Breast epithelium (tissue), 4 donors: ENCODE data around the gene MEIKIN. TPM values are rescaled to one million over a fixed set of nuclear protein-coding genes. Genes with fewer than 3 reads are reported as not detected.

Source experiments
- DNase-seq, 2 donors: peaks; one replicate each; pipeline ENCODE4 v3.0.0-alpha.2; 2019; ENCODE audit warnings: low spot score in 2 of 2
- H3K27ac ChIP-seq, 2 donors: fragments of 200-600 bp; sonication (generic) in 1 of 2; one replicate each; pipeline ENCODE4 v1.5.1; 2016 to 2019; ENCODE audit warnings: mild to moderate bottlenecking in 1 of 2
- H3K27me3 ChIP-seq, 2 donors: fragments of 200-600 bp; sonication (generic) in 1 of 2; one replicate each; pipeline versions ENCODE4 v1.5.1 to v1.6.0; 2017 to 2019; ENCODE audit warnings: control low read depth in 1 of 2, mild to moderate bottlenecking in 1 of 2
- H3K36me3 ChIP-seq: fragments of 200-600 bp; one replicate; pipeline ENCODE4 v1.5.1; 2019
- H3K4me1 ChIP-seq, 2 donors: fragments of 200-600 bp; sonication (generic); one replicate each; pipeline ENCODE4 v1.5.1; 2016 to 2019; ENCODE audit warnings: control low read depth in 1 of 2
- H3K4me3 ChIP-seq, 3 donors: fragments of 200-600 bp; sonication (generic); 1 replicate in 2 of 3; 2 replicates in 1 of 3; pipeline ENCODE4 v1.5.1; 2016 to 2019; ENCODE audit warnings: mild to moderate bottlenecking in 3 of 3, moderate library complexity in 2 of 3
- H3K9me3 ChIP-seq, 2 donors: fragments of 200-600 bp; sonication (generic) in 1 of 2; one replicate each; pipeline ENCODE4 v1.5.1; 2016 to 2019; ENCODE audit warnings: control low read depth in 1 of 2
- POLR2A ChIP-seq: fragments of 450-650 bp; IDR thresholded peaks from one replicate; pipeline ENCODE4 v1.6.1; 2016; ENCODE audit warnings: antibody characterized with exemption, mild to moderate bottlenecking, moderate library complexity
- POLR2AphosphoS5 ChIP-seq, 3 donors: sonication (generic); formaldehyde crosslinking; IDR thresholded peaks; one replicate each; pipeline ENCODE4 v1.6.1; 2017; ENCODE audit warnings: antibody characterized with exemption in 3 of 3
- intact Hi-C: fragments of 100-400 bp; cut with DNase I; formaldehyde crosslinking; loops from one replicate; pipeline ENCODE4 v1.15.1; 2023; ENCODE audit warnings: low total_unique reads
- total RNA-seq, 3 donors: library from RNA; depleted of rRNA; stranded (reverse); fragments of >200 nt; gene quantifications; one replicate each; pipeline ENCODE4 v1.1.0, GENCODE V29; 2016
- TF ChIP-seq, protein P1 (sequence below), 3 donors: fragments of 450-650 bp; IDR thresholded peaks; one replicate each; pipeline ENCODE4 v1.5.1; 2016 to 2017; ENCODE audit warnings: antibody characterized with exemption in 3 of 3, mild to moderate bottlenecking in 3 of 3, moderate library complexity in 3 of 3

Gene MEIKIN
- total RNA-seq, 3 donors from 2014 or later, result not detected

DNA sequence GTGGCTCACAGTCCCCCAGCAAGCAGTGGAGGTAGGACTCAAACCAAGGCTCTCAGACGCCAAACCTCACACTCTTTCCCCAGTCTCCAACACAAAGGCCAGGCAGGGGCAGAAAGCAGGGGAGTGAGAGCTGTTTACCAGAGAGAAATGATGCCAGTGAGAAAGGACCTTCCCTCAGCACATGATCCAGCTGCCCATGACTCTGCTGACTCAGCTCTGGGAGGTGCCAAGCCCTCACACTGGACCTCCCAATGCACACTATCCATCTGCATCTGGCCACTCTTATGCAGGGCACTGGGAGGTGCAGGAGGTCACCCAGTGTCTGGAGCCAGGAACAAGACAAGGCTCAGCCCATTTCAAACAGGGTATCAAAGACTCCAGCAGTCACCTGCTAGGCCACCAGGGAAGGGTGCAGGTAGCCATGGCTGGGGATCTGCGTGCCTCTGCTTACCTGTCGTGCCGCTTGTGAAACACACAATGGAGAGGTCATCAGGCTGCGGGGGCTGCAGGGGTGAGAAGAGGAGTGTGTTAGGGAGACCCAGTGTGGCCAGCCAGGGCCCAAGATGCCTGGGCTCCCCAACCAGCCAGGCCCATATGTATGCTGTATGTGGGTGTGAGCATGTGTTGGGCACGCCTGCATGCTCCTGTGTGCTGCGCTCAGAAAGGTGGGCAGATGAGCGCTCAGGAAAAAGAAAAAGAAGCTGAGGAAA is 39.6 kb upstream of the MEIKIN start:
- intact Hi-C loops, result no loop called here
- H3K9me3 ChIP-seq, result no peaks in the 10 kb centered on the region
- H3K36me3 ChIP-seq, result no peaks in the 10 kb centered on the region
- no peaks in the 10 kb centered on the region for H3K4me1 ChIP-seq
- no peak overlapping the region for H3K4me3 ChIP-seq
- no peak for DNase-seq
- no peak overlapping the region for H3K27ac ChIP-seq
- TF ChIP-seq POLR2AphosphoS5 (IDR thresholded peaks at IDR 0.05), result no peak
- no peak for TF ChIP-seq POLR2A
- TF ChIP-seq, protein P1, sequence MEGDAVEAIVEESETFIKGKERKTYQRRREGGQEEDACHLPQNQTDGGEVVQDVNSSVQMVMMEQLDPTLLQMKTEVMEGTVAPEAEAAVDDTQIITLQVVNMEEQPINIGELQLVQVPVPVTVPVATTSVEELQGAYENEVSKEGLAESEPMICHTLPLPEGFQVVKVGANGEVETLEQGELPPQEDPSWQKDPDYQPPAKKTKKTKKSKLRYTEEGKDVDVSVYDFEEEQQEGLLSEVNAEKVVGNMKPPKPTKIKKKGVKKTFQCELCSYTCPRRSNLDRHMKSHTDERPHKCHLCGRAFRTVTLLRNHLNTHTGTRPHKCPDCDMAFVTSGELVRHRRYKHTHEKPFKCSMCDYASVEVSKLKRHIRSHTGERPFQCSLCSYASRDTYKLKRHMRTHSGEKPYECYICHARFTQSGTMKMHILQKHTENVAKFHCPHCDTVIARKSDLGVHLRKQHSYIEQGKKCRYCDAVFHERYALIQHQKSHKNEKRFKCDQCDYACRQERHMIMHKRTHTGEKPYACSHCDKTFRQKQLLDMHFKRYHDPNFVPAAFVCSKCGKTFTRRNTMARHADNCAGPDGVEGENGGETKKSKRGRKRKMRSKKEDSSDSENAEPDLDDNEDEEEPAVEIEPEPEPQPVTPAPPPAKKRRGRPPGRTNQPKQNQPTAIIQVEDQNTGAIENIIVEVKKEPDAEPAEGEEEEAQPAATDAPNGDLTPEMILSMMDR (IDR thresholded peaks at IDR 0.05), result no peak
- no peaks in the 10 kb centered on the region for H3K27me3 ChIP-seq

DNA sequence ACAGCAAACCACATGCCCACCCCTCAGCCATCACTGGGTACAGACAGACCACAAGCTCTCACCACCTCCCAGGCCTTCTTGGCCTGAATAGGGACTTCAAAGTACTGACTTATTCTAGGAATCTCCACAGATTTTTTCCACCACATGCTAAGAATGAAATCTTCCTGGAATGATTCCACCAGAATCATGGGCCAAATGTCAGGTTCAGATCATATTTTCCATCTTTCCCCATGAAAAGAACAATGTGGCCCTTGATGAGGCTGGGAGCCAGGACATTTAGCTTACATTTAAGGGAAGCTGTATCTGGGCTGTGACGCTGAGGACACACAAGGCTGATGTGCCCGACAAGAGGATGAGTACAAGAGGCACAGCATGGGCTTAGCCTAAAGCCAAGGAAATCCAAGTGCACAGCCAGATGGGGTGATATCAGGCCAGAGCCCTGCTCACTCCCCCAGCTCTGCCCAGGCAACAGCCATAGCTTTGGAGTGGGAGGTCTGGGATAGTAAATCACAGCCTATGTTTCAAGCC is 37.8 kb upstream of the MEIKIN start:
- intact Hi-C loops, result no loop called here

DNA sequence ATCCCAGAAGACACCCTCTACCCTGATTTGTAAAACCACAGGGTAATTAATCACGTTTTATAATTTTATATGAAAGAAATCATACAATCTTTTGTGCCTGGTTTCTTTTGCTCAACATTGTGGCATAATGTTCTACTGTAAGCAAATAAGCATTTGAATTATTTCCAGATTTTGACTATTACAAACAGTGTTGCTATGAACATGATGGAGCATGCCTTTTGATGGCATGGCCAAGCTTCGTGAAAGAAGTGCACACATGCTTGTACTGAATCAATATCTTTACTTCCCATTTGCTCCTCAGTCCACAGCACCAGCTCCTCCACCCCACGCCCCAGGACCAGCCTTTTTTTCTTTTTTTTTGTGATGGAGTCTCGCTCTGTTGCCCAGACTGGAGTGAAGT is 36.1 kb upstream of the MEIKIN start:
- no peak for DNase-seq
- TF ChIP-seq POLR2AphosphoS5 (IDR thresholded peaks at IDR 0.05), result no peak
- TF ChIP-seq, protein P1 (IDR thresholded peaks at IDR 0.05), result no peak
- no peak for TF ChIP-seq POLR2A
- Histone ChIP-seq H3K36me3 (no peaks in the 10 kb centered on the region), H3K27me3 (no peaks in the 10 kb centered on the region), H3K27ac (no peak overlapping the region), H3K4me1 (no peaks in the 10 kb centered on the region), H3K9me3 (no peaks in the 10 kb centered on the region), H3K4me3 (no peak overlapping the region)
- intact Hi-C loops, result no loop called here

More for the DNA sequence above, 37.8 kb upstream of the MEIKIN start:
- no peaks in the 10 kb centered on the region for H3K9me3 ChIP-seq
- H3K27ac ChIP-seq, result no peak overlapping the region
- TF ChIP-seq POLR2A (no peak), POLR2AphosphoS5 (IDR thresholded peaks at IDR 0.05) (no peak)
- TF ChIP-seq, protein P1 (IDR thresholded peaks at IDR 0.05), result no peak
- no peaks in the 10 kb centered on the region for H3K36me3 ChIP-seq
- no peaks in the 10 kb centered on the region for H3K4me1 ChIP-seq
- H3K4me3 ChIP-seq, result no peak overlapping the region
- H3K27me3 ChIP-seq, result no peaks in the 10 kb centered on the region
- no peak for DNase-seq

DNA sequence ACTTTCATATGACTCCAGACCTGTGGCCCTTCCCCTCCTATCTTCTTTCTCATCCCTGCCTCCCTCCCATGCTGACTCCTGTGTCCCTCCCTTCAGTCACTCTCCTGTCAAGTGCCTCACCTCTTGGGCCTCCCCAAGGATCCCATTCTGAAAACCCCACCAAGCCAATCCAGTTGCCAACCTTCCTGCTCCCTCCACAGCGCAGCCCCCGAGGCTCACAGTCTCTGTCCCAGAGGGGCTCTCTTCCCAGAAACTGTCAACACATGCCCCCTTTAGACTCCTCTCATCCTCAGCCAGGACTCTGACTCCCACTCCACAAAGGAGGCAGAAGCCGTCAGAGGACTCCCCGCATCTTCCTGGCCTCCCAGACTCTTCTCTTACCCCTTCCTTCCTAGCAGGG is 35.2 kb upstream of the MEIKIN start:
- Histone ChIP-seq H3K9me3 (no peaks in the 10 kb centered on the region), H3K27me3 (no peaks in the 10 kb centered on the region), H3K36me3 (no peaks in the 10 kb centered on the region), H3K4me1 (no peaks in the 10 kb centered on the region), H3K4me3 (no peak overlapping the region), H3K27ac (no peak overlapping the region)
- TF ChIP-seq POLR2AphosphoS5 (IDR thresholded peaks at IDR 0.05) (no peak), POLR2A (no peak)
- TF ChIP-seq, protein P1 (IDR thresholded peaks at IDR 0.05), result no peak
- no peak for DNase-seq
- intact Hi-C loops, result no loop called here

DNA sequence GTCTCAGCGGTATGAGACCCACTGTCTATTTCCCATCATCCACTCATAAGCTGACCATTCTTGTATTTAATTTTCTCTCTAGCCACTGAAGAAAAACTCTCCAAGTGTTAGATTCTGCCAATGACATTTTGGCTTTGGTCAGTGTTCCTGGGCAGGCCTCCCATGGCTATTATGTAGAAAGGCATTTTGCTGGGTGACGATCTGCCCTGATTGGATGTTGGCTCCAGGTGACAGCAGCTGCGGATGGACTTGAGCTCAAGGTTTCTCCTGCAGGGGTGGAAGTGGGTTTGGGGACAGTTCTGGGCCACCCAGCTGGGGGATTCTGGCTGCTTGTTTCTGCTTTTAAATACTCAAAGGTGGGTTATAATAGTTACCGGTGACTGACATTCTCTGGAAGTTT is 34.4 kb upstream of the MEIKIN start:
- Histone ChIP-seq H3K27me3 (no peaks in the 10 kb centered on the region), H3K36me3 (no peaks in the 10 kb centered on the region), H3K4me3 (no peak overlapping the region), H3K27ac (no peak overlapping the region), H3K9me3 (no peaks in the 10 kb centered on the region), H3K4me1 (no peaks in the 10 kb centered on the region)
- intact Hi-C loops, result no loop called here
- no peak for DNase-seq
- TF ChIP-seq POLR2A, result no peak
- TF ChIP-seq, protein P1 (IDR thresholded peaks at IDR 0.05), result no peak
- TF ChIP-seq POLR2AphosphoS5 (IDR thresholded peaks at IDR 0.05), result no peak
